ENCODE results near the gene IGFL2.

IGFL2 gene

GRCh38 chr19:46112527-46112926 lies 35.5 kb upstream of the IGFL2 start:
- H3K4me3 ChIP-seq (ENCODE audit: low read depth, low read length) = no peak overlapping the region
- no peak for DNase-seq (ENCODE audit: low read depth)
- no peak for TF ChIP-seq CTCF (IDR thresholded peaks at IDR 0.05; ENCODE audit: low read depth, low read length, missing control alignments)

GRCh38 chr19:46113726-46114125 lies 34.3 kb upstream of the IGFL2 start:
- H3K4me3 ChIP-seq (ENCODE audit: low read depth, low read length) = no peak overlapping the region
- TF ChIP-seq CTCF (IDR thresholded peaks at IDR 0.05; ENCODE audit: low read depth, low read length, missing control alignments) = no peak
- no peak for DNase-seq (ENCODE audit: low read depth)

GRCh38 chr19:46115396-46116106 lies 32.5 kb upstream of the IGFL2 start:
- H3K4me3 ChIP-seq (ENCODE audit: low read depth, low read length) = no peak overlapping the region
- DNase-seq (ENCODE audit: low read depth) = peak; percentile 5
- no peak for TF ChIP-seq CTCF (IDR thresholded peaks at IDR 0.05; ENCODE audit: low read depth, low read length, missing control alignments)

GRCh38 chr19:46116121-46116520 lies 31.9 kb upstream of the IGFL2 start:
- TF ChIP-seq CTCF (IDR thresholded peaks at IDR 0.05; ENCODE audit: low read depth, low read length, missing control alignments) = no peak
- DNase-seq (ENCODE audit: low read depth) = no peak
- no peak overlapping the region for H3K4me3 ChIP-seq (ENCODE audit: low read depth, low read length)

GRCh38 chr19:46118136-46118535 lies 29.9 kb upstream of the IGFL2 start:
- no peak for DNase-seq (ENCODE audit: low read depth)
- H3K4me3 ChIP-seq (ENCODE audit: low read depth, low read length) = no peak overlapping the region
- TF ChIP-seq CTCF (IDR thresholded peaks at IDR 0.05; ENCODE audit: low read depth, low read length, missing control alignments) = no peak

GRCh38 chr19:46124638-46125115 lies 23.4 kb upstream of the IGFL2 start, which contains the start of gene IGFL3:
IGFL3 (minus strand) TSS chr19:46124688; CDS start chr19:46124649, 39 bp downstream.
- TF ChIP-seq CTCF (IDR thresholded peaks at IDR 0.05; ENCODE audit: low read depth, low read length, missing control alignments) = no peak
- no peak for DNase-seq (ENCODE audit: low read depth)
- H3K4me3 ChIP-seq (ENCODE audit: low read depth, low read length) = no peak within 1 kb of the TSS

- DNase-seq (ENCODE audit: low read depth) = no peak
- H3K4me3 ChIP-seq (ENCODE audit: low read depth, low read length) = no peak overlapping the region
- TF ChIP-seq CTCF (IDR thresholded peaks at IDR 0.05; ENCODE audit: low read depth, low read length, missing control alignments) = no peak
These were observed 22.6 kb upstream of the IGFL2 start for GRCh38 chr19:46125447-46125846.

Measured in GM12864 (cell line).